ENCODE data around the gene EN2.

DNA sequence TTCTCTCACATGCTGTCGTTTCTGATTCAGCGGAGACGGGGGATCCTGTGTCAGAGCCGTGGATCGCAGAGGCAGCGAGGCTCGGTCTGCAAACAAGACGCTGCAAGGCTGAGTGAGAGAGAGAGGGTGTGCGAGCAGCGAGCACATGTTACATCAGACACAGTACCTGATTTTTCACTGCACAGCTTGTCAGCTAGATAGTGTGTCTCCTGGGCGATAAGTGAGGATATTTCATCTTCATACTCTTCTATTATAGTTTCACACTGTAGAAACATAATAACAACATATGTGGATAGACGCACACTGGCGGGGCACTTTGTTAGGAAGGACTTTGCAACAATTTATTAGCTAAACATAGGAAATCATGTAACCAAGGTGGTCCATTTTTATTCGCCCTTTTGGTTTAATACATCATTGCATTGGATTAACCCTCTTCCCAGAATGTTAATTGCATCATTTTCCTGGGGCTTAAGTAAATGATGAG is 49.0 kb downstream of the EN2 start:
- TF ChIP-seq, protein P1, sequence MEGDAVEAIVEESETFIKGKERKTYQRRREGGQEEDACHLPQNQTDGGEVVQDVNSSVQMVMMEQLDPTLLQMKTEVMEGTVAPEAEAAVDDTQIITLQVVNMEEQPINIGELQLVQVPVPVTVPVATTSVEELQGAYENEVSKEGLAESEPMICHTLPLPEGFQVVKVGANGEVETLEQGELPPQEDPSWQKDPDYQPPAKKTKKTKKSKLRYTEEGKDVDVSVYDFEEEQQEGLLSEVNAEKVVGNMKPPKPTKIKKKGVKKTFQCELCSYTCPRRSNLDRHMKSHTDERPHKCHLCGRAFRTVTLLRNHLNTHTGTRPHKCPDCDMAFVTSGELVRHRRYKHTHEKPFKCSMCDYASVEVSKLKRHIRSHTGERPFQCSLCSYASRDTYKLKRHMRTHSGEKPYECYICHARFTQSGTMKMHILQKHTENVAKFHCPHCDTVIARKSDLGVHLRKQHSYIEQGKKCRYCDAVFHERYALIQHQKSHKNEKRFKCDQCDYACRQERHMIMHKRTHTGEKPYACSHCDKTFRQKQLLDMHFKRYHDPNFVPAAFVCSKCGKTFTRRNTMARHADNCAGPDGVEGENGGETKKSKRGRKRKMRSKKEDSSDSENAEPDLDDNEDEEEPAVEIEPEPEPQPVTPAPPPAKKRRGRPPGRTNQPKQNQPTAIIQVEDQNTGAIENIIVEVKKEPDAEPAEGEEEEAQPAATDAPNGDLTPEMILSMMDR (conservative IDR thresholded peaks at IDR 0.05; ENCODE audit: low read depth, low read length): no peak
- TF ChIP-seq EZH2 (IDR thresholded peaks at IDR 0.05; ENCODE audit: borderline replicate concordance, low read depth, low read length, poor library complexity, severe bottlenecking): no peak
